Stimulated activated CD4-positive, alpha-beta T cell treated with anti-CD3 and anti-CD28 coated beads, TNF-alpha, amount 100 ng/mL, for 1 hour (primary cell): ENCODE data around the gene TBC1D13.
"Not testable (repeated sequence)": the region's sequence is repeated elsewhere in the genome, so short reads cannot be mapped to it uniquely, and the experiment has no call there.

Experiments used
- DNase-seq, 3 donors: peaks; one replicate each; pipeline ENCODE4 v3.0.0-alpha.2; 2020; ENCODE audit warnings: low read depth in 3 of 3, low spot score in 1 of 3

The TBC1D13 gene

DNA sequence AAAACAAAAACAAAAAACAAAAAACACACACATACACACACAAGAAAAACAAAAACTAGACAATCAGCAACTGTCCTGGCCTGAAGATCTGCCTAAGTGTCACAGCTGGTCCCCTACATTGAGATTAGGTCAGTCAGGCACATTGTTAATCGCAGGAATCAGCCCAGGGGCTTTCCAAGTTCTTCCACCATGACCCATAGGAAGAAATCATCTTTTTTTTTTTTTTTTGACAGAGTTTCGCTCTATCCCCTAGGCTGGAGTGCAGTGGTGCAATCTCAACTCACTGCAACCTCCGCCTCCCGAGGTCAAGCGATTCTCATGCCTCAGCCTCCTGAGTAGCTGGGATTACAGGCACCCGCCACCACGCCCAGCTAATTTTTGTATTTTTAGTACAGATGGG, 56.1 kb downstream of the TBC1D13 start:
- DNase-seq = not testable (repeated sequence)

DNA sequence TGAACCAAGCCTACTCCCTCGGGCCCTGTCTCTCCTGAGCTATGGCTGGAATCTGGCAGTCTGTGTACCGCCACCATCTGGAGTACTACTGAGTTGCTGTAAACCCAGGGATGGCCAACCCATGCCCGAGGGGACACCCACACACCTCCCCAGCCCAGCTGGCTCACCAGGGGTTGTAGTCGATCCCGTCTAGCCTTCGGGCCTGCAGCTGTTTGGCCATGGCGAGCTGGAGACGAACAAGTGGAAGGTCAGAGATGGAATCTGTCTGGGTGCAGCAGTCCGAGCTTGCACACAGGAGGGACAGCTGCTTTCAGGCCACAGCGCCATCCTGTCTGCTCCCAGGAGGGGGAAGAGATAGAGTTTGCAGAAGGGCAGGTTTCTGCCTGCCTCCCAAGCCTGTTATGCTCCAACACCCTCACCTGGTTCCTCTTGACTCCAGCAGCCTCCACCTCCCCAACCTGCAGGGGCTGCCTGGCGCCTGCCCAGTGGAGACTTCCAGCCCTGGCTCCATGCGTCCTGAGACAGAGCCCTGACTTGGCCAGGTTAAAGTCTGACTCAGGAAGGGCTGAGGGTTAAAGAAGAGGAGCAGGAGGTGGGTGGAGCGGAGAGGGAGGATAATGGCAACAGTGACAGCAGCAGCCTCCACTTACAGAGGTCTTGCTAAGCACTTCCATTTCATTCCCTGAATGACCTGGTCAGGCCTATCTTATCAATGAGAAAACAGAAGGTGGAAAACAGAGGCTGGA, 58.3 kb downstream of the TBC1D13 start:
- DNase-seq = no peak

DNA sequence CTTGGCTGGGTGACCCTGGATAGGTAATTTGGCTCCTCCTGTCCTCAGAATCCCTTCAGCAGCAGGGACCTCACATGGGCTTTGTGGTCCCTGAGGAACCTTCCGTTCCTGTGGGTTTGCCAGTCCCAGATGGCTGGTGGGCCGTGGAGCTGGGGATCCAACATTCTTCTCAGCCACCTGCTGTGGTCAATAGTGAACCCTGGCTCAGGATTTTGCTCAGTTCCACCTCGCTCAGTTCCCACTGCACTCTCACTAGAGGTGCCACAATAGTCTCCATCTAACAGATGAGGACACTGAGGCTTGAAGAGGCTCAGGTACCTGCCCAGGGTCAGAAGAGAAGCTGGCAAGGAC, 59.6 kb downstream of the TBC1D13 start:
- no peak for DNase-seq

DNA sequence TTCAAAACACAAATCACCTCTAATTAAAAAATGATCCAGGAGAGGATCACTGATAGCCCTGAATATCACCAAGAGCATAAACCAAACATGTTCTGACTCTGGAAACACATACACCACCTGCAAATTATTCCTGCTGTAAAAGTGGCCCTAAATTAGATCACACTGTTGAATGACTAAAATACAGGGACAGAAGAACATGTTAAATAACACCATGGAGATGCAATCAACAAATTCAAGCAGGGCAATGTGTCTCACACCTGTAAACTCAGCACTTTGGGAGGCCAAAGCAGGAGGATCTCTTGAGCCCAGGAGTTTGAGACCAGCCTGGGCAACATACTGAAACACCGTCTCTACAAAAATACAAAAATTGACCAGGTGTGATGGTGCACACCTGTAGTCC, 60.8 kb downstream of the TBC1D13 start:
- no peak for DNase-seq

DNA sequence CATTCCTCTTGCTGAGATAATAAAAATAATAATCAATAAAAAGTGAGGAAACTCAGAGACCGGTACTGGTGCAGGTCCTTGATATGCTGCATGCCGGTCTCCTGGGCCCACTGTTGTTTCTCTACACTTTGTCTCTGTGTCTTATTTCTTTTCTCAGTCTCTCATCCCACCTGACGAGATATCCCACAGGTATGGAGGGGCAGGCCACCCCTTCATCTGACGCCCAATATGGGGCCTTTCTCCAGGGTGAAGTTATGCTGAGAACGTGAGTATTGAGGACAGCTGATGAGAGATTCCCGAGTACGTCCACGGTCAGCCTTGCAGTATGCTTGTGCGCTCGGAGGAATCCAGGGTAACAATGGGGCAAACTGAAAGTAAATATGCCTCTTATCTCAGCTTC, 64.0 kb downstream of the TBC1D13 start:
- DNase-seq = not testable (repeated sequence)

DNA sequence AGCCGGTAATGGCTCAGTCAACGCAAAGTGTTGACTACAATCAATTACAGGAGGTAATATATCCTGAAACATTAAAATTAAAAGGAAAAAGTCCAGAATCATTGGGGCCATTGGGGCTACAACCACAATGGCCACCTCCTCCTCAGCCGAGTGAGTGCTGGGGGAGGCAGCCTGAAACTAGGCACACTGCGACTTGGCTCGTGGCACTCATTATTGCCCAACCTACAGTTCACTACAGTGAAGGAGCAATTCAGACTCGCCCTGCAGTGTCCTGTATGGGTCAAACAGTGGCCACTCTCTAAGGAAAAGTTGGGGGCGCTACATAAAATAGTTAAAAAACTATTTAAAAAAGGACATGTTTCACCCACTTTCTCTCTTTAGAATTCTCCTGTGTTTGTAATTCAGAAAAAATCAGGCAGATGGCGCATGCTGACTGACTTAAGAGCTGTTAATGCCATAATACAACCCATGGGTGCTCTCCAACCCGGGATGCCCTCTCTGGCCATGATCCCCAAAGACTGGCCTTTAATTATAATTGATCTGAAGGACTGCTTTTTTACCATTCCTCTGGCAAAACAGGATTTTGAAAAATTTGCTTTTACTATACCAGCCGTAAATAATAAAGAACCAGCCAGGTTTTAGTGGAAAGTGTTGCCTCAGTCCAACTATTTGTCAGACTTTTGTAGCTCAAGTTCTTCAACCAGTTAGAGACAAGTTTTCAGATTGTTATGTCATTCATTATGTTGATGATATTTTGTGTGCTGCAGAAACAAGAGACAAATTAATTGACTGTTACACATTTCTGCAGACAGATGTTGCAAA, 64.9 kb downstream of the TBC1D13 start:
- not testable (repeated sequence) for DNase-seq

DNA sequence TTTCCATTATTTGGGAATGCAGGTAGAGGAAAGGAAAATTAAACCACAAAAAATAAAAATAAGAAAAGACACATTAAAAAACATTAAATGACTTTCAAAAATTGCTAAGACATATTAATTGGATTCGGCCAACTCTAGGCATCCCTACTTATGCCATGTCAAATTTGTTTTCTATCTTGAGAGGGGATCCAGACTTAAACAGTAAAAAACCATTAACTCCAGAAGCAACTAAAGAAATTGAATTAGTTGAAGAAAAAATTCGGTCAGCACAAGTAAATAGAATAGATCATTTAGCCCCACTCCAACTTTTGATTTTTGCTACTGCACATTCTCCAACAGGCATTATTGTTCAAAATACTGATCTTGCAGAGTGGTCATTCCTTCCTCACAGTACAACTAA, 65.6 kb downstream of the TBC1D13 start:
- DNase-seq = not testable (repeated sequence)

DNA sequence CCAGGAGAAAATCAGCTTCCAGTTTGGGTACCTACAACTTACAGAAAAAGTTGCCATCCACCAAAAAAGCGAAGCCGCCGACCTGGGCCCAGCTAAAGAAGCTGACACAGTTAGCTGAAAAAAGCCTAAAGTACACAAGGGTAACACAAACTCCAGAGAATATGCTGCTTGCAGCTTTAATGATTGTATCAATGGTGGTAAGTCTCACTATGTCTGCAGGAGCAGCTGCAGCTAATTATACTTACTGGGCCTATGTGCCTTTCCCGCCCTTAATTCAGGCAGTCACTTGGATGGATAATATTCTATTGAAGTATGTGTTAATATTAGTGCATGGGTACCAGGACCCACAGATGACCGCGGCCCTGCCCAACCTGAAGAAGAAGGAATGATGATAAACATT, 67.4 kb downstream of the TBC1D13 start:
- not testable (repeated sequence) for DNase-seq

DNA sequence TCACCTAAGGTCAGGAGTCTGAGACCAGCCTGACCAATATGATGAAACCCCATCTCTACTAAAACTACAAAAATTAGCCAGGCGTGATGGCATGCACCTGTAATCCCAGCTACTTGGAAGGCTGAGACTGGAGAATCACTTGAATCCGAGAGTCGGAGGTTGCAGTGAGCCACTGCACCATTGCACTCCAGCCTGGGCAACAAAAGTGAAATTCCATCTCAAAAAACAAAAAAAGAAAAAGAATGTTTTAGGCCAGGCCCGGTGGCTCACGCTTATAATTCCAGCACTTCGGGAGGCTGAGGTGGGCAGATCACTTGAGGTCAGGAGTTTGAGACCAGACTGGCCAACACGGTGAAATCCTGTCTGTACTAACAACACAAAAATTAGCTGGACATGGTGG, 71.4 kb downstream of the TBC1D13 start:
- not testable (repeated sequence) for DNase-seq
